OCI-LY7 (cell line): ENCODE measurements around the gene SCRT2. TPM values are rescaled to one million over a fixed set of nuclear protein-coding genes. Genes with fewer than 3 reads are reported as not detected.

Source experiments
- BruUV-seq: library from RNA; stranded (reverse); fragments of 400-500 nt; replicated peaks from 2 replicates; lab custom pipeline; 2021; lab: Mats Ljungman, UMichigan
- CTCF ChIA-PET: fragments of 300-600 bp; sonication (Branson Sonifier 250); formaldehyde crosslinking; loops from one replicate; lab custom pipeline; 2022; ENCODE audit warnings: antibody characterized with exemption; ENCODE audit not compliant: unreplicated experiment; lab: Charles Lee
- POLR2A ChIA-PET: fragments of 300-600 bp; sonication (Branson Sonifier 250); formaldehyde crosslinking; loops from one replicate; lab custom pipeline; 2022; ENCODE audit warnings: antibody characterized with exemption; lab: Charles Lee
- DNase-seq: peaks from one replicate; pipeline ENCODE4 v3.0.0-alpha.2; 2015; ENCODE audit warnings: low spot score
- H2AFZ ChIP-seq: fragments of 200-600 bp; sonication (generic), shearing (Covaris generic); 2 replicates; pipeline ENCODE4 v1.6.1; 2014; ENCODE audit warnings: mild to moderate bottlenecking, antibody characterized with exemption, low read length, moderate library complexity
- H3K27ac ChIP-seq: fragments of 200-600 bp; sonication (generic); 2 replicates; pipeline ENCODE4 v1.5.1; 2014; ENCODE audit warnings: mixed run types, low read depth, mild to moderate bottlenecking, moderate library complexity, low read length, inconsistent platforms; ENCODE audit not compliant: poor library complexity, severe bottlenecking
- H3K36me3 ChIP-seq: fragments of 200-600 bp; sonication (generic); 2 replicates; pipeline ENCODE4 v1.6.1; 2014; ENCODE audit warnings: mild to moderate bottlenecking, antibody characterized with exemption, low read length, moderate library complexity, mixed read lengths; ENCODE audit not compliant: insufficient read depth
- H3K4me1 ChIP-seq: fragments of 200-600 bp; sonication (generic); 2 replicates; pipeline ENCODE4 v1.5.1; 2014; ENCODE audit warnings: mild to moderate bottlenecking, low read length; ENCODE audit not compliant: insufficient read depth, poor library complexity, severe bottlenecking
- H3K4me2 ChIP-seq: fragments of 200-600 bp; sonication (generic); 2 replicates; pipeline ENCODE4 v1.6.1; 2014; ENCODE audit warnings: mild to moderate bottlenecking, low read length
- H3K4me3 ChIP-seq: fragments of 200-600 bp; sonication (generic); 2 replicates; pipeline ENCODE4 v1.5.1; 2014; ENCODE audit warnings: mild to moderate bottlenecking, low read depth, low read length; ENCODE audit not compliant: poor library complexity, severe bottlenecking
- H3K79me2 ChIP-seq: fragments of 200-600 bp; sonication (generic); 2 replicates; pipeline ENCODE4 v1.6.1; 2016; ENCODE audit warnings: low read depth, mild to moderate bottlenecking, low read length, moderate library complexity, mixed read lengths; ENCODE audit not compliant: insufficient read depth
- H3K9me2 ChIP-seq: fragments of 200-600 bp; sonication (generic); 2 replicates; pipeline ENCODE4 v1.6.1; 2016; ENCODE audit warnings: mild to moderate bottlenecking, low read length, mixed read lengths; ENCODE audit not compliant: insufficient read depth
- H3K9me3 ChIP-seq: fragments of 200-600 bp; sonication (generic); 2 replicates; pipeline ENCODE4 v1.6.1; 2014; ENCODE audit warnings: mild to moderate bottlenecking, mixed run types, low read length, mixed read lengths
- H4K20me1 ChIP-seq: fragments of 200-600 bp; sonication (generic); 2 replicates; pipeline ENCODE4 v1.6.1; 2014; ENCODE audit warnings: mild to moderate bottlenecking, antibody characterized with exemption, low read length, moderate library complexity, mixed read lengths; ENCODE audit not compliant: insufficient read depth
- CTCF ChIP-seq: fragments of 200-600 bp; sonication (generic); conservative IDR thresholded peaks from 2 replicates; pipeline ENCODE4 v1.5.1; 2014; ENCODE audit warnings: mild to moderate bottlenecking, antibody characterized with exemption, low read length, moderate library complexity, mixed read lengths
- EZH2phosphoT487 ChIP-seq: fragments of 200-600 bp; sonication (generic); IDR thresholded peaks from 2 replicates; pipeline ENCODE4 v1.6.1; 2018; ENCODE audit warnings: low read depth, borderline replicate concordance, mild to moderate bottlenecking, mixed run types, antibody characterized with exemption, low read length, moderate library complexity, mixed read lengths
- intact Hi-C: fragments of 100-400 bp; cut with micrococcal nuclease; formaldehyde crosslinking; loops from one replicate; pipeline ENCODE4 v1.10.0; 2022; ENCODE audit not compliant: unreplicated experiment
- total RNA-seq, 2 experiments: library from RNA; depleted of rRNA in 1 of 2; stranded (reverse); fragments of >200 nt in 1 of 2; shearing (Covaris generic) in 1 of 2; gene quantifications; 2 replicates each; pipeline ENCODE4 v1.2.3, GENCODE V29; 2014 to 2022

Gene SCRT2
- total RNA-seq, 2 experiments from 2014 or later = not detected

- ChIA-PET CTCF (no interaction called here), POLR2A (interaction anchor here (1.0 kb wide), 1 partner anchor 15 kb away, joined by 4 read pairs; the partner anchor contains the start of gene SRXN1)
- Histone ChIP-seq H3K79me2 (no peaks in the 10 kb centered on the region), H2AFZ (no peak overlapping the region), H3K4me2 (no peak overlapping the region), H3K4me3 (no peak overlapping the region), H4K20me1 (no peaks in the 10 kb centered on the region), H3K36me3 (no peaks in the 10 kb centered on the region), H3K27ac (no peak overlapping the region), H3K9me2 (no peaks in the 10 kb centered on the region), H3K4me1 (peaks cover 13% of the 10 kb centered on the region), H3K9me3 (no peaks in the 10 kb centered on the region)
- intact Hi-C loops = loop anchor here (5.0 kb wide), 1 partner anchor 106 kb away; no protein-coding TSS in a partner anchor
- no peak for TF ChIP-seq EZH2phosphoT487
- no peak for TF ChIP-seq CTCF
- no peak for DNase-seq
- BruUV-seq = no TSS peak
These were observed 7.6 kb downstream of the SCRT2 start for GRCh38 chr20:668050-668449.

GRCh38 chr20:667351-668034 is 8.1 kb downstream of the SCRT2 start:
- no peaks in the 10 kb centered on the region for H4K20me1 ChIP-seq
- H3K9me3 ChIP-seq = no peaks in the 10 kb centered on the region
- no peak overlapping the region for H2AFZ ChIP-seq
- H3K79me2 ChIP-seq = no peaks in the 10 kb centered on the region
- H3K9me2 ChIP-seq = no peaks in the 10 kb centered on the region
- H3K36me3 ChIP-seq = no peaks in the 10 kb centered on the region
- H3K4me3 ChIP-seq = no peak overlapping the region
- intact Hi-C loops = loop anchor here (5.0 kb wide), 1 partner anchor 105 kb away; no protein-coding TSS in a partner anchor
- no peak overlapping the region for H3K27ac ChIP-seq
- BruUV-seq = no TSS peak
- H3K4me2 ChIP-seq = no peak overlapping the region
- peaks cover 13% of the 10 kb centered on the region for H3K4me1 ChIP-seq
- POLR2A ChIA-PET = interaction anchor here (0.6 to 1.0 kb wide), 3 partner anchors 15 to 180 kb away, joined by 3 to 9 read pairs (median 4); partner anchors contain the start of gene SRXN1
- peak; percentile 55 for DNase-seq
- CTCF ChIA-PET = no interaction called here
- TF ChIP-seq CTCF (peak; percentile 95), EZH2phosphoT487 (no peak)

GRCh38 chr20:666877-667276 is 8.7 kb downstream of the SCRT2 start:
- CTCF ChIA-PET = no interaction called here
- no peak for TF ChIP-seq CTCF
- TF ChIP-seq EZH2phosphoT487 = no peak
- BruUV-seq = no TSS peak

More at GRCh38 chr20:666877-667276, 8.7 kb downstream of the SCRT2 start:
- DNase-seq = no peak
- no peaks in the 10 kb centered on the region for H3K9me3 ChIP-seq
- POLR2A ChIA-PET = interaction anchor here (0.6 to 1.0 kb wide), 3 partner anchors 14 to 180 kb away, joined by 3 to 9 read pairs (median 4); partner anchors contain the start of gene SRXN1
- peaks cover 13% of the 10 kb centered on the region for H3K4me1 ChIP-seq
- no peak overlapping the region for H3K4me3 ChIP-seq
- no peaks in the 10 kb centered on the region for H3K9me2 ChIP-seq
- no peaks in the 10 kb centered on the region for H3K79me2 ChIP-seq
- H3K4me2 ChIP-seq = no peak overlapping the region
- intact Hi-C loops = loop anchor here (5.0 kb wide), 1 partner anchor 105 kb away; no protein-coding TSS in a partner anchor
- H3K36me3 ChIP-seq = no peaks in the 10 kb centered on the region
- H4K20me1 ChIP-seq = no peaks in the 10 kb centered on the region
- H3K27ac ChIP-seq = no peak overlapping the region
- no peak overlapping the region for H2AFZ ChIP-seq
